ENCODE results near the gene TRA2A.

DNA sequence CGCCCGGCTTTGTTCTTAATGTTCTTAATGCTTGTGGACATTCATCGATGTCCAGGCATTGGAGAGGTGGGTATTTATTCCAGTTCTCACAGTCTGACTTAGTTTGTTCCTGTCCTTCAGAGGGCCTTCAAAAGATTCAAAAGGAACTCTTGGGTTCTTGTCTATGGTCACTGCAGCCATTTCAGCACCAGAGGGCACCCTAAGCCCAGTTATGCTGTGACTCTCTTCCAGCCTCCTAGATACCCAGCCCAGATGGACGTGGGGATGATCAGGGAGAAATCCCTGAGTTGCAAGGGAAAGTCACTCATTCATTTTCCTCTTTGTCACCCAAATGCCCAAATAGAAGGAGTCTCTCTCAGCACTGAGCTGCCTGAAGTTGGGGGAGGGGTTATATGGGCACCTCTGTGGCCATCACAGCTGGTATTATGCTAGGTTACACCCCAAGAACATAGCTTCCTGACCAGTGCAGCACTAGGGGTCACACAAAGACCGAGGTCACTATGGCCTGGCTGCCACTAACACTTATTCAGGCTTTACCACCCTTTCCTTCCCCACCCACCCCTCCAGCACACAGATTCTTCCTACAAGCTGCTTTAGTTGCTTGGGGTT is 38.9 kb upstream of the TRA2A start:
- peak; percentile 72 to 83 (median 76) for TF ChIP-seq CTCF (IDR thresholded peaks at IDR 0.05)
- TF ChIP-seq POLR2A (IDR thresholded peaks at IDR 0.05) = no peak
- TF ChIP-seq POLR2AphosphoS5 (IDR thresholded peaks at IDR 0.05) = no peak
- TF ChIP-seq EP300 (IDR thresholded peaks at IDR 0.05; ENCODE audit: low read depth) = no peak
